Mesenteric fat pad (tissue), 1 donor: Measurements from ENCODE around the gene RIC1. TPM values are rescaled to one million over a fixed set of nuclear protein-coding genes. Genes with fewer than 3 reads are reported as not detected.
"Not testable (repeated sequence)": the region's sequence is repeated elsewhere in the genome, so short reads cannot be mapped to it uniquely, and the experiment has no call there.

Source experiments
- DNase-seq: peaks from one replicate; pipeline ENCODE4 v3.0.0-alpha.2; 2020; ENCODE audit warnings: low spot score
- total RNA-seq: library from RNA; stranded (reverse); fragmentation: NEBNext Ultra II Directional; extraction: Animal tissue kit (Norgen Biotek cat#: 25700); gene quantifications from one replicate; pipeline ENCODE4 v1.2.1, GENCODE V29; 2021
- donor health status: DM: yes; HTN: yes; CAD: no.

Gene RIC1
- total RNA-seq, 1 donor from 2014 or later, result 22.5 TPM

- DNase-seq, result no peak
Observed at GRCh38 chr9:5622016-5622415, 6.9 kb upstream of the RIC1 start.

- DNase-seq, result no peak
Observed at GRCh38 chr9:5624655-5625054, 4.3 kb upstream of the RIC1 start.

- no peak for DNase-seq
Observed at GRCh38 chr9:5626727-5627634, 1.9 kb upstream of the RIC1 start.

GRCh38 chr9:5627686-5628085 lies 1.2 kb upstream of the RIC1 start:
- DNase-seq, result not testable (repeated sequence)

GRCh38 chr9:5628183-5628529 lies 751 bp upstream of the RIC1 start:
- no peak for DNase-seq

- DNase-seq, result no peak
Observed at GRCh38 chr9:5629312-5630080, 589 bp downstream of the RIC1 start.

- DNase-seq, result no peak
Observed at GRCh38 chr9:5630081-5630507, 1.2 kb downstream of the RIC1 start.

- DNase-seq, result no peak
Observed at GRCh38 chr9:5631026-5631425, 2.1 kb downstream of the RIC1 start.

GRCh38 chr9:5632540-5632939 lies 3.6 kb downstream of the RIC1 start:
- no peak for DNase-seq

GRCh38 chr9:5633243-5633642 lies 4.3 kb downstream of the RIC1 start:
- DNase-seq, result no peak

GRCh38 chr9:5635390-5635789 lies 6.5 kb downstream of the RIC1 start:
- no peak for DNase-seq

GRCh38 chr9:5639816-5640215 lies 10.9 kb downstream of the RIC1 start:
- DNase-seq, result no peak

- no peak for DNase-seq
Observed at GRCh38 chr9:5642170-5642569, 13.3 kb downstream of the RIC1 start.

GRCh38 chr9:5643005-5643624 lies 14.2 kb downstream of the RIC1 start:
- no peak for DNase-seq

- no peak for DNase-seq
Observed at GRCh38 chr9:5644501-5644900, 15.6 kb downstream of the RIC1 start.

GRCh38 chr9:5646116-5646515 lies 17.2 kb downstream of the RIC1 start:
- DNase-seq, result no peak

GRCh38 chr9:5650356-5651105 lies 21.6 kb downstream of the RIC1 start:
- no peak for DNase-seq

GRCh38 chr9:5651246-5651645 lies 22.3 kb downstream of the RIC1 start:
- DNase-seq, result no peak

GRCh38 chr9:5652821-5653220 lies 23.9 kb downstream of the RIC1 start:
- DNase-seq, result no peak

- DNase-seq, result not testable (repeated sequence)
Observed at GRCh38 chr9:5662804-5663203, 33.9 kb downstream of the RIC1 start.

- no peak for DNase-seq
Observed at GRCh38 chr9:5665059-5665458, 36.2 kb downstream of the RIC1 start.
